ENCODE results near the gene LINGO1. TPM values are rescaled to one million over a fixed set of nuclear protein-coding genes. Genes with fewer than 3 reads are reported as not detected.

Gene LINGO1
- total RNA-seq, 6 experiments from 2014 or later: 0.31 to 1.2 (median 0.39) TPM

GRCh38 chr15:77650265-77650664 is 17.6 kb upstream of the LINGO1 start:
- no peak for DNase-seq
- intact Hi-C loops (cut with DNase I): no loop called here
- WGBS (ENCODE audit: insufficient coverage, low coverage, low lambda C conversion rate, missing lambda C conversion rate): 43% methylated on average over 2 of the region's 2 CpGs

GRCh38 chr15:77649610-77650009 is 16.9 kb upstream of the LINGO1 start:
- Histone ChIP-seq H3K27me3 (no peaks in the 10 kb centered on the region), H3K27ac (no peak overlapping the region), H3K36me3 (no peaks in the 10 kb centered on the region), H3K4me1 (no peaks in the 10 kb centered on the region), H3K4me3 (no peak overlapping the region), H3K9me3 (no peaks in the 10 kb centered on the region)
- no peak for TF ChIP-seq CTCF (IDR thresholded peaks at IDR 0.05)
- no CpG with 5 or more reads among the region's 3 CpGs for WGBS (ENCODE audit: insufficient coverage, low coverage, low lambda C conversion rate, missing lambda C conversion rate)
- DNase-seq: no peak
- intact Hi-C loops (cut with DNase I): no loop called here
- no peak for ATAC-seq

More at GRCh38 chr15:77650265-77650664, 17.6 kb upstream of the LINGO1 start:
- ATAC-seq: no peak
- no peak for TF ChIP-seq POLR2A (IDR thresholded peaks at IDR 0.05)
- TF ChIP-seq CTCF (IDR thresholded peaks at IDR 0.05): no peak
- H3K27ac ChIP-seq: no peak overlapping the region
- H3K4me3 ChIP-seq: no peak overlapping the region
- H3K36me3 ChIP-seq: no peaks in the 10 kb centered on the region
- no peaks in the 10 kb centered on the region for H3K4me1 ChIP-seq
- H3K27me3 ChIP-seq: no peaks in the 10 kb centered on the region
- no peaks in the 10 kb centered on the region for H3K9me3 ChIP-seq

GRCh38 chr15:77649017-77649416 is 16.3 kb upstream of the LINGO1 start:
- DNase-seq: no peak
- no peaks in the 10 kb centered on the region for H3K4me1 ChIP-seq
- no peaks in the 10 kb centered on the region for H3K9me3 ChIP-seq
- intact Hi-C loops (cut with DNase I): no loop called here
- no peak for ATAC-seq
- no peaks in the 10 kb centered on the region for H3K27me3 ChIP-seq
- no peak overlapping the region for H3K27ac ChIP-seq
- TF ChIP-seq POLR2A (IDR thresholded peaks at IDR 0.05) (no peak), CTCF (IDR thresholded peaks at IDR 0.05) (no peak)
- no peak overlapping the region for H3K4me3 ChIP-seq
- no peaks in the 10 kb centered on the region for H3K36me3 ChIP-seq
- WGBS (ENCODE audit: insufficient coverage, low coverage, low lambda C conversion rate, missing lambda C conversion rate): 66% methylated on average over 6 of the region's 6 CpGs

- intact Hi-C loops (cut with DNase I): no loop called here
- no peaks in the 10 kb centered on the region for H3K4me1 ChIP-seq
- WGBS (ENCODE audit: insufficient coverage, low coverage, low lambda C conversion rate, missing lambda C conversion rate): 71% methylated on average over 4 of the region's 4 CpGs
- DNase-seq (no peak), ATAC-seq (no peak)
- H3K9me3 ChIP-seq: no peaks in the 10 kb centered on the region
- no peaks in the 10 kb centered on the region for H3K36me3 ChIP-seq
- TF ChIP-seq POLR2A (IDR thresholded peaks at IDR 0.05) (no peak), CTCF (IDR thresholded peaks at IDR 0.05) (no peak)
- H3K27ac ChIP-seq: no peak overlapping the region
- no peaks in the 10 kb centered on the region for H3K27me3 ChIP-seq
- no peak overlapping the region for H3K4me3 ChIP-seq
Observed at GRCh38 chr15:77647961-77648360, 15.2 kb upstream of the LINGO1 start.

GRCh38 chr15:77646104-77646694 is 13.5 kb upstream of the LINGO1 start:
- ATAC-seq (no peak), DNase-seq (no peak)
- Histone ChIP-seq H3K4me1 (no peaks in the 10 kb centered on the region), H3K4me3 (no peak overlapping the region), H3K9me3 (no peaks in the 10 kb centered on the region), H3K27me3 (no peaks in the 10 kb centered on the region), H3K36me3 (no peaks in the 10 kb centered on the region), H3K27ac (no peak overlapping the region)
- intact Hi-C loops (cut with DNase I): no loop called here
- TF ChIP-seq CTCF (IDR thresholded peaks at IDR 0.05) (no peak), POLR2A (IDR thresholded peaks at IDR 0.05) (no peak)
- 100% methylated on average over 2 of the region's 8 CpGs for WGBS (ENCODE audit: insufficient coverage, low coverage, low lambda C conversion rate, missing lambda C conversion rate)

Data from right lobe of liver (tissue), 6 donors.